Vagina (tissue), 2 donors: ENCODE data around the gene KCNG2. TPM values are rescaled to one million over a fixed set of nuclear protein-coding genes. Genes with fewer than 3 reads are reported as not detected.

ENCODE experiments used
- DNase-seq, 2 donors: peaks; one replicate each; pipeline ENCODE4 v3.0.0-alpha.2; 2017; ENCODE audit errors: extremely low spot score in 2 of 2
- H3K27ac ChIP-seq: fragments of 200-600 bp; sonication (generic); one replicate; pipeline ENCODE4 v1.5.1; 2019
- H3K27me3 ChIP-seq: fragments of 200-600 bp; sonication (generic); one replicate; pipeline ENCODE4 v1.5.1; 2019
- H3K36me3 ChIP-seq, 2 donors: fragments of 200-600 bp; sonication (generic); one replicate each; pipeline ENCODE4 v1.5.1; 2017 to 2019
- H3K4me1 ChIP-seq: fragments of 200-600 bp; sonication (generic); one replicate; pipeline ENCODE4 v1.5.1; 2019
- H3K4me3 ChIP-seq, 2 donors: fragments of 200-600 bp; sonication (generic); 1 replicate in 1 of 2; 2 replicates in 1 of 2; pipeline ENCODE4 v1.5.1; 2016 to 2019
- H3K9me3 ChIP-seq: fragments of 200-600 bp; sonication (generic); one replicate; pipeline ENCODE4 v1.5.1; 2019
- CTCF ChIP-seq, 3 experiments: fragments of 450-650 bp in 2 of 3; fragments of 200-600 bp in 1 of 3; sonication (generic) in 1 of 3; IDR thresholded peaks; one replicate each; pipeline ENCODE4 v1.5.1; 2017 to 2019; ENCODE audit warnings: antibody characterized with exemption in 3 of 3, mild to moderate bottlenecking in 2 of 3, moderate library complexity in 2 of 3
- POLR2A ChIP-seq, 2 donors: fragments of 450-650 bp; IDR thresholded peaks; one replicate each; pipeline ENCODE4 v1.6.1; 2017; ENCODE audit warnings: antibody characterized with exemption in 2 of 2, mild to moderate bottlenecking in 2 of 2, moderate library complexity in 2 of 2
- POLR2AphosphoS5 ChIP-seq, 2 donors: sonication (generic); formaldehyde crosslinking; IDR thresholded peaks; one replicate each; pipeline ENCODE4 v1.9.0; 2017; ENCODE audit warnings: antibody characterized with exemption in 2 of 2, mild to moderate bottlenecking in 2 of 2, low read depth in 1 of 2; ENCODE audit not compliant: insufficient read depth in 1 of 2
- intact Hi-C: fragments of 100-400 bp; cut with DNase I; formaldehyde crosslinking; loops from one replicate; pipeline ENCODE4 v1.15.1; 2023
- total RNA-seq: library from RNA; depleted of rRNA; stranded (reverse); fragments of >200 nt; gene quantifications from one replicate; pipeline ENCODE4 v1.2.3, GENCODE V29; 2016

The KCNG2 gene
- total RNA-seq, 1 donor from 2014 or later = not detected

- peaks cover 18% of the 10 kb centered on the region for H3K4me1 ChIP-seq
- H3K27me3 ChIP-seq = peaks cover 9% of the 10 kb centered on the region
- H3K9me3 ChIP-seq = no peaks in the 10 kb centered on the region
- intact Hi-C loops = no loop called here
- H3K27ac ChIP-seq = no peak overlapping the region
- DNase-seq = no peak
- peak overlapping the region; percentile 25 to 27 for H3K4me3 ChIP-seq
- H3K36me3 ChIP-seq = no peaks in the 10 kb centered on the region
- TF ChIP-seq POLR2AphosphoS5 (IDR thresholded peaks at IDR 0.05; ENCODE audit: insufficient read depth in 1 of 2, low read depth in 1 of 2) = no peak
- no peak for TF ChIP-seq POLR2A (IDR thresholded peaks at IDR 0.05)
- TF ChIP-seq CTCF (IDR thresholded peaks at IDR 0.05) = no peak
Measured at GRCh38 chr18:79798346-79798998, 734 bp downstream of the KCNG2 start.

GRCh38 chr18:79798999-79799370 is 1.2 kb downstream of the KCNG2 start:
- Histone ChIP-seq H3K27me3 (peaks cover 9% of the 10 kb centered on the region), H3K36me3 (no peaks in the 10 kb centered on the region), H3K4me1 (peaks cover 18% of the 10 kb centered on the region), H3K27ac (no peak overlapping the region), H3K9me3 (no peaks in the 10 kb centered on the region), H3K4me3 (no peak overlapping the region)
- intact Hi-C loops = no loop called here
- DNase-seq = no peak
- no peak for TF ChIP-seq POLR2A (IDR thresholded peaks at IDR 0.05)

GRCh38 chr18:79799619-79800370 is 2.1 kb downstream of the KCNG2 start:
- peaks cover 18% of the 10 kb centered on the region for H3K4me1 ChIP-seq
- intact Hi-C loops = no loop called here
- no peak overlapping the region for H3K27ac ChIP-seq
- TF ChIP-seq CTCF (IDR thresholded peaks at IDR 0.05) (no peak), POLR2AphosphoS5 (IDR thresholded peaks at IDR 0.05; ENCODE audit: insufficient read depth in 1 of 2, low read depth in 1 of 2) (no peak), POLR2A (IDR thresholded peaks at IDR 0.05) (no peak)
- no peaks in the 10 kb centered on the region for H3K9me3 ChIP-seq
- H3K4me3 ChIP-seq = no peak overlapping the region
- DNase-seq = no peak
- peaks cover 9% of the 10 kb centered on the region for H3K27me3 ChIP-seq
- no peaks in the 10 kb centered on the region for H3K36me3 ChIP-seq

- H3K27ac ChIP-seq = no peak overlapping the region
- no peaks in the 10 kb centered on the region for H3K9me3 ChIP-seq
- peaks cover 18% of the 10 kb centered on the region for H3K4me1 ChIP-seq
- no peak overlapping the region for H3K4me3 ChIP-seq
- intact Hi-C loops = no loop called here
- no peak for DNase-seq
- H3K36me3 ChIP-seq = no peaks in the 10 kb centered on the region
- no peak for TF ChIP-seq CTCF (IDR thresholded peaks at IDR 0.05)
- no peak for TF ChIP-seq POLR2AphosphoS5 (IDR thresholded peaks at IDR 0.05; ENCODE audit: insufficient read depth in 1 of 2, low read depth in 1 of 2)
- no peak for TF ChIP-seq POLR2A (IDR thresholded peaks at IDR 0.05)
- peaks cover 9% of the 10 kb centered on the region for H3K27me3 ChIP-seq
Measured at GRCh38 chr18:79800371-79801180, 2.8 kb downstream of the KCNG2 start.

- TF ChIP-seq POLR2A (IDR thresholded peaks at IDR 0.05) (no peak), CTCF (IDR thresholded peaks at IDR 0.05) (no peak), POLR2AphosphoS5 (IDR thresholded peaks at IDR 0.05; ENCODE audit: insufficient read depth in 1 of 2, low read depth in 1 of 2) (no peak)
- intact Hi-C loops = no loop called here
- Histone ChIP-seq H3K27me3 (peaks cover 9% of the 10 kb centered on the region), H3K9me3 (no peaks in the 10 kb centered on the region), H3K27ac (no peak overlapping the region), H3K4me1 (peaks cover 18% of the 10 kb centered on the region), H3K36me3 (no peaks in the 10 kb centered on the region), H3K4me3 (no peak overlapping the region)
- no peak for DNase-seq
Measured at GRCh38 chr18:79801217-79801616, 3.5 kb downstream of the KCNG2 start.
